Activated CD4-positive, alpha-beta T cell treated with anti-CD3 and anti-CD28 coated beads, Interleukin-2, amount 50 U/mL, for 48 hours (primary cell): Measurements from ENCODE around the gene PDILT.
"Not testable (repeated sequence)": the region's sequence is repeated elsewhere in the genome, so short reads cannot be mapped to it uniquely, and the experiment has no call there.

ENCODE experiments used
- DNase-seq, 2 experiments: peaks; one replicate each; pipeline ENCODE4 v3.0.0-alpha.2; 2020

The PDILT gene

DNA sequence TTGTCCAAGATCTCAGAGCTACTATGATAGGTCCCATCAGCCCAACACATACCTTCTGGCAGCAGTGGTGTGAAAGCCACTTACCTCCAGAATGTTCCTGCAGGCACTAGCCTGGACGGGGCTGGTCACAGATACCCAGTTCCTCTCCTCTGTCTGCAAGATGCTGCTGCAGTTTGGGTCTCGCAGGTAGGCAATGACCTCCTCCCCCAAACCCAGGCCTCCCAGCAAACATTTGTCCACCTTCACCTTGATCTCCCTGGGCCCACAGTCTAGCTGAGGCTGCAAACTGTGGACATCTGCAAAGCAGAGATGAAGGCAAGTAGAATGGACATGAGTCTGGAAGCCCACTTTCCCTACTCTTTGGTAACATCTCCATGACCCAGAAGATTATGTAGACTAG is 84.4 kb downstream of the PDILT start:
- no peak for DNase-seq

DNA sequence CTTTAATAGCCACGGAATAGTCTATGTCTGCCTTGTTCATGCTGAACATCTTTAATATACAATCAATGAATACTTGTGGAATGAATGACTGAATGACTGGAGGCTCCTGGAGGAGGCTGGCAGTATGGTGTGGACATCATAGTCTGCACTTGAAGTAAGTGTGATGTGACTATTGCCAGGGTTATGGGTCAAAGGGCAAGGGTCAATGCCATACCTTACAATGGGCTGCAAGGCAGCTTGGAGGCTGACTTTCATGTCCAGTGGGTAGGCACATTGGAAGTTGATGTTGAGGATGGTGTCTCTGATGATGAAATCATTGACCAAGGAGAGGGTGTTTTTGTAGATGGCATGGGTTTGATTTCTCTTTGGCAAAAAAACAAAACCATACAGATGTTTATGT is 85.1 kb downstream of the PDILT start:
- DNase-seq = no peak

DNA sequence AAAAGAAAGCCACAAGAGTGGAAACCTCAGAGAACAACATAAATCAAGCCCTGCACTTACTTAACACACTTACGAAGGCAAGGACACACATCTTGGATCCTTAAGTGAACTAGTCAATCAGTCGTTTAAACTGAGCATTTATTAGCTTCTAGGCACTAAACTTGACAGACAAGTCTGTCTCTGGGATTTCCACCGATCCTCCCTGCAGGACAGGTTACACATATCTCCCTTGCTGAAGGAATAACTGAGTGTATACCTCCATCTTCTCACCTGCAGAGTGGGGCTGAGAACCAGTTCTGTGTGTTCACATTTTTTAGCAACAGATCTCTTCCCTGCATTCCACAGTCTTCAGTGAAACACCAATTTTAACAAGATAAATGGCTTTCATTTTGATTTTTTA is 86.1 kb downstream of the PDILT start:
- no peak for DNase-seq

DNA sequence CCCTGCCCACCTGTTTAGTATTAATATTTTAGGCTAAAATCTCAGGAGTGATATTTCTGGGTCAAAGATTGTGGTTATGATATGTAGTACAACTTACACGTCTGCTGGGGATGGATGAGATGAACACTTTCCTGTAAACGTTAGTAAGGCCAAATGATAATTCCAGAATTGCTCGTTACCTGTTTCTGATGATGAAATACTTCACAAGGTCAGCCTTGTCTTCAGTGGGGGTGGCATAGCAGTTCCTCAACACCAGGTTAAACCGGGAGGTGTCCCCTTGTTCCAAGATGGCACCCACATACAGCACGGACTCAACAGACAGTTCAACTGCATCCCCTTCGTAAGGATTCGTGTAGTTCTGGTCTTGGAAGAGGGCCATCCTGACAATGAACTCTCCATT is 86.5 kb downstream of the PDILT start:
- no peak for DNase-seq

DNA sequence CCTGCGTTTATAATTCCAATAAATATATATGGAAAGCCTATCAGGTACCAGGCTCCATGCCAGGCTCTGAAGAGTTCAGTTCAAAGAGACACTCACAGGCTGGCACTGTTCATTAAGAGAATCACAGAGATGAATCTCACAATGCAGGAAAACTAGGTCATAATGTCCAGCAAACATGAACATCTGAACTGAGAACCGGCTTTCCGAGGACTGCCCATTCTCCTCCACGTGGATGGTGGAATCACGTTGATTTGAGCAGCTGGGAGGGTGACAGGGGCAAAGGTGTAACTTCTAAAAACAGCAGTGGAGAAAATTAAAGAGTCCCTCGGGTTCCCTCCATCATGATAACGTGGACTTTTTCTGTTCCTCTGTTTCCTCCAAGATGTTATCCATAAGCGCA is 87.4 kb downstream of the PDILT start:
- no peak for DNase-seq

DNA sequence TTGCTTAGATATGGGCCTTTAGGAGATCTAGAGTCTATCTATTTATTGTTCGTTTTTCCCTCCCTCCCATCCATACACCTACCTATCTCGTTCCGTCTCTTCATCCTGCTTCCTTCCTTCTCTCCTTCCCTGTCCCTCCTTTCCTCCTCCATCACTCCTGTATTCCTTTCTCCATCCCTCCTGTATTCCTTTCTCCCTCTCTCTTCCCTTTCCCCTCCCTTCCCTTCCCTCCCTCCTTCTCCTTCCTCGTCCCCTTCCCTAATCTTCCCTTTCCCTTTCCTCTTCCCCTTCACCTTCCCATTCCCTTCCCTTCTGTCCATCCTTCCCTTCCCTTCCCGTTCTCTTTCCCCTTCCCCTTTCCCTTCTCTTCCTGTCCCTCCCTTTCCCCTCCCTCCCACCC is 87.8 kb downstream of the PDILT start:
- DNase-seq = no peak

DNA sequence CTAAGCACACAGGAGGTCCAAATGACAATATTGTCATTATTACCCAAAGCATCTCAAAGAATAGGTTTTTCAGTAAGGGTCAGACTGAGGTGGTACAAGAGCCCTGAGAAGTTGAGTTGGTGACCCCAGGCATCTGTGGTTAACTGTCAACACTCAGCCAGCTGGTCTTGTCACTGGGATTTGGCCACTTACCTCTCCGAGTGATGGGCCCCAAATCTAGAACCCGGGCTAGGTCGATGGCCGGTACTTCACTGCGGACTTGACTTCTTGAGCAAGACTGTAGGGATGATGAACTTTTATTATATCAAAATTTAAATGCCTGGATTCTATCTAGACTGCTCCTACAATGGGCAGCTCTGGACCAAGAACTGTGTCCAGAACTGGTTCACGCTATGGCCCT is 88.8 kb downstream of the PDILT start:
- no peak for DNase-seq

DNA sequence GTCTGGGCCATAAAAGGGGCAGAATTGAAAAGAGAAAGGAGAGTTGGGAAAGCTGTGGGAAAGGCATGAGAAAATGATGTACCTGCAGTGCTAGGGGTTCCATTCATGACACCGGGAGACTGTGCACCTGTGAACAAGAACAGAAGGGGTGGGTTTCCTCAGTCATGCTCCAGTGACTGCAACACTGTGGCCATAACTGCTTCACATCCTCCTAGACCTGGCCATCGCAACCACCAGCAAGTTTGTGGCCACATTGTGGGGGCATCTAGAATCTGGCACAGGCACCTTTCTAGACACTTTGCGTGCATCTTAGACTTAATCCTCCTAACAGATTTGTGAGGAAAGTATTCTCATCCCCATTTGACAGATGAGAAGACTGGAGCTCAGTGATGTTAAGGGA is 90.0 kb downstream of the PDILT start:
- no peak for DNase-seq

DNA sequence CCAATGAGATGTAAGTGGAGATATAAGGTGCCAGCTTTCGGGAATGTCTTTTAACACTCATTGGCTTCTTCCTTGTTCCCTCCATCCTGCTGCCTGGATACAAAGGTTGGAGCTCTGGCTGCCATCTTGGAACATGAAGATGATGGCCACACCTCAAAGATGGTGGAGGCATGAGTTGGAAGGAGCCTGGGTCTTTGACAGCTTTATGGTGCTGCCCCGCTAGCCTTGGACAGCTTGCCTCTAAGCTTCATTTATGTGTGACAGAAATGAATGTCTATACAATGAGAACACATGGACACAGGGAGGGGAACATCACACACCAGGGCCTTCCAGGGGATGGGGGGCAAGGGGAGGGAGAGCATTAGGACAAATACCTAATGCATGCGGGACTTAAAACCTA is 90.8 kb downstream of the PDILT start:
- no peak for DNase-seq

DNA sequence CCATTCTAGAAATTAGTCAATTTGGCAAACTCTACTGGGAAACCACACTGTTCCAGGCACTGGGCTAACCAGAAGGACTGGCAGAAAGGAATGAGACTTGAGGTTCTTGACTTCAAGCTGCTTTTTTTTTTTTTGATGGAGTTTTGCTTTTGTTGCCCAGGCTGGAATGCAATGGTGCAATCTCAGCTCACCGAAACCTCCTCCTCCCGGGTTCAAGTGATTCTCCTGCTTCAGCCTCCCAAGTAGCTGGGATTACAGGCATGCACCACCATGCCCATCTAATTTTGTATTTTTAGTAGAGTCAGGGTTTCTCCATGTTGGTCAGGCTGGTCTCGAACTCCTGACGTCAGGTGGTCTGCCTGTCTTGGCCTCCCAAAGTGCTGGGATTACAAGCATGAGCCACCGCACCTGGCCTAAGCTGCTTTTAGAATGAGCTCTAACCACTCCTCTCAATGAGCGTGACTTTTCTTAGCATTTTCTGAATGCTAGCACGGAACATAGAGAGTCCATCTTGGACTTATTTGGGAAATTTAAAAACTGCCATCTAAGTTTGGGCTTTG is 91.9 kb downstream of the PDILT start:
- DNase-seq = not testable (repeated sequence)

DNA sequence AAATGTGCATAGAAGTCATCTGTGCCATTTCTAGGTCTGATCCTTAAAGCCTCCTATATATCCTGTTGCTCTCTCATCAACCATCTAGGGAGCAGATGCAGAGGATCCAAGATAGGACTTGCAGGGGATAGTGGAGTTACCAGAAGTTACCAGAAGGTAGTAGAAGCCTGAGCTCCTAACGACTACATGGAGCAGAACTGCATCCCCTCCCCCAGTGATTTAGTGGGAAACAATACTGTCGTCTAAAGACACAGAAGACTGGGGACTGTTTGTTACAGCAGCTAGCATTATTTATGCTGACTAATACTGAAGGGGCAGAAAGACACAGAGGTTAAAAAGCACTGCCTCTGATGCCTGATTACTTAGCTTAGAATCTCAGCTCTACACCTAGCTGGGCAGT is 93.0 kb downstream of the PDILT start:
- DNase-seq = no peak

DNA sequence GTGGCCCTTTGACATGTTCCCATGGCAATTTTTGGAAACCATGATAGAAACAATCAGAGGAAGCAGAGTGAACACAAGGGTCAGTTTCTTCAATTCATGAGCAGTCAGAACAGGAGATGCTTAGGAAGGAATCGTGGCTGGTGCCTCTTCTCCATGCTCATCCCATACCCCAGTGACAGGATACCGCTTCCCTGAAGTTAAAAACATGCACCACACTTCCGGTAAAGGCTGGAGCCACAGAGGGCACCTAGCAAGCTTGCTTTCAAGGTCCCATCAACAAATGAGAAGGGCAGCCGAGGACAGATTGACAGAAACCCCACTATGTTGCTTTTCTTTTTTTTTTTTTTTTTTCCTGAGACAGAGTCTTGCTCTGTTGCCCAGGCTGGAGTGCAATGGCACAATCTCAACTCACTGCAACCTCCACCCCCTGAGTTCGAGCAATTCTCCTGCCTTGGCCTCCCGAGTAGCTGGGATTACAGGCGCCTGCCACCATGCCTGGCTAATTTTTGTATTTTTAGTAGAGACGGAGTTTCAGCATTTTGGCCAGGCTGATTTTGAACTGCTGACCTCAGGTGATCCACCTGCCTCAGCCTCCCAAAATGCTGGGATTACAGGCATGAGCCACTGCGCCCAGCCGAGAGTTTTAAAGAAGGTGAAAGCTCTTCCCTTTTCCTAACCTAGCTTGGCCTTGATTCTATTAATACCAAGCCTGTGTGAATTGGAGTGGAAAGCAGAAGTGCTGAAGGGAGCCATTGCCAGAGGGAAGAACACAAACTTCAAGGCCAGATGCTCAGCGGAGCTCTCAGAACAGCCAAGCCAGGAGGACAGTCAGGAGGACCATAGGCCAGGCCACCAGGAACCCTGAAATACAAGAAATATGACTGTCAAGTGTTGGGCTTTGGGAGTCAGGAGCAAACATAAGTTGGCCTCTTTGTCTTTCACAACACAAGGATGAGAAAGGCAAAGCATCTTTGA is 93.8 kb downstream of the PDILT start:
- no peak for DNase-seq

DNA sequence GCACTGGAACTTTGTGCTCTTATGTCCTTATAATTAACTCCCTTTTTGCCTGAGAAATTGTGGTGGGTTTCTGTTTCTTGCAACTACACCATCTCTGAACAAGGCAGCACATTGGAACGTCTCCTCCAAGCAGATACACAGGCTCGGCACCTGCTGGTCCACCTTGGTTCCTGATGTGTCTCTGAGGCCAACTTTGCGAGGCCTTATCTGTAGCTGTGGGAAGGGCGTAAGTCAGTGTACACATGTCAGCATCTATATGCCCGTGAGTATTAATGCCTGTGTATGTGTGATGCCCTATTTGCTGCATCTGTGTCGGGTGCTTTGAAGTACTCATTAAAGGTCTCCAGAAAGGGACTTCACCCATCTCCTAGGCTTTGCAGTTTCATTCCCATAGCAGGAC is 94.8 kb downstream of the PDILT start:
- no peak for DNase-seq
